Adrenal gland (tissue), 12 donors: Measurements from ENCODE around the gene CDRT15. TPM values are rescaled to one million over a fixed set of nuclear protein-coding genes. Genes with fewer than 3 reads are reported as not detected.

Experiments
- DNase-seq, 7 donors: peaks; one replicate each; pipeline ENCODE4 v3.0.0-alpha.2; 2019 to 2020
- H3K27ac ChIP-seq, 5 donors: fragments of 200-600 bp; sonication (generic) in 4 of 5; 1 replicate in 3 of 5; 2 replicates in 2 of 5; pipeline versions ENCODE4 v1.5.1 to v1.8.0; 2016 to 2020; ENCODE audit warnings: mild to moderate bottlenecking in 1 of 5
- H3K27me3 ChIP-seq: fragments of 200-600 bp; 2 replicates; pipeline ENCODE4 v1.8.0; 2021
- H3K36me3 ChIP-seq, 2 donors: fragments of 200-600 bp; replicated peaks in 1 of 2; 1 replicate in 1 of 2; 2 replicates in 1 of 2; pipeline versions ENCODE4 v1.5.1 to v1.8.0; 2018 to 2022
- H3K4me1 ChIP-seq, 2 donors: fragments of 200-600 bp; replicated peaks in 1 of 2; 1 replicate in 1 of 2; 2 replicates in 1 of 2; pipeline versions ENCODE4 v1.5.1 to v1.8.0; 2018 to 2021
- H3K4me3 ChIP-seq, 4 donors: fragments of 200-600 bp; sonication (generic) in 3 of 4; one replicate each; pipeline ENCODE4 v1.5.1; 2016 to 2018
- H3K9me3 ChIP-seq, 3 donors: fragments of 200-600 bp; sonication (generic) in 1 of 3; replicated peaks in 1 of 3; 1 replicate in 2 of 3; 2 replicates in 1 of 3; pipeline versions ENCODE4 v1.5.1 to v1.8.0; 2016 to 2021
- POLR2A ChIP-seq, 2 donors: fragments of 450-650 bp; IDR thresholded peaks; one replicate each; pipeline ENCODE4 v1.6.1; 2017; ENCODE audit warnings: antibody characterized with exemption in 2 of 2, mild to moderate bottlenecking in 2 of 2, moderate library complexity in 1 of 2
- WGBS, 4 donors: extraction: QIAGEN DNeasy Blood & Tissue Kit in 2 of 4; methylation state at CpG; one replicate each; pipeline versions ENCODE4 v1.1.5 to v1.1.7; 2013 to 2017; 5-methylcytosine and 5-hydroxymethylcytosine counted together
- intact Hi-C, 2 donors: fragments of 100-400 bp; cut with DNase I; formaldehyde crosslinking; loops; one replicate each; pipeline versions ENCODE4 v1.14.1 to v1.15.0; 2022 to 2023
- polyA plus RNA-seq, 3 donors: library from polyadenylated mRNA; stranded (reverse); fragments of 200-250 nt in 2 of 3; fragments of 350-450 nt in 1 of 3; fragmentation: Illumina TruSeq in 1 of 3; extraction: RNeasy Lipid Tissue Mini Kit (QIAGEN cat#74804) in 1 of 3; gene quantifications; one replicate each; pipeline ENCODE4 v1.2.3, GENCODE V29; 2013 to 2014
- total RNA-seq, 9 donors: library from RNA; depleted of rRNA in 4 of 9; stranded (reverse); fragments of >200 nt in 4 of 9; fragments of 120-200 nt in 1 of 9; fragmentation: NEBNext Ultra II Directional in 1 of 9; extraction: Animal tissue kit (Norgen Biotek cat#: 25700) in 1 of 9; gene quantifications; one replicate each; pipeline versions ENCODE4 v1.1.0 to v1.2.4, GENCODE V29; 2013 to 2023
- TF ChIP-seq, protein P1 (sequence below), 6 experiments: fragments of 450-650 bp in 4 of 6; fragments of 200-600 bp in 2 of 6; sonication (generic) in 1 of 6; IDR thresholded peaks; 1 replicate in 5 of 6; 2 replicates in 1 of 6; pipeline versions ENCODE4 v1.5.1 to v1.8.0; 2016 to 2021; ENCODE audit warnings: antibody characterized with exemption in 6 of 6, mild to moderate bottlenecking in 2 of 6, moderate library complexity in 1 of 6
- donor health status: healthy with polysubstance abuse.
- donor health status: Bipolar disorder and iron deficiency.
- donor health status: DM: yes; HTN: yes; CAD: no.
- donor health status: DM: no; HTN: no; CAD: no.
- donor health status: DM: no; HTN: no; CAD: no.
- donor health status: DM: yes; HTN: yes; CAD: no.

Gene CDRT15
- total and polyA plus RNA-seq, 12 donors = not detected

DNA sequence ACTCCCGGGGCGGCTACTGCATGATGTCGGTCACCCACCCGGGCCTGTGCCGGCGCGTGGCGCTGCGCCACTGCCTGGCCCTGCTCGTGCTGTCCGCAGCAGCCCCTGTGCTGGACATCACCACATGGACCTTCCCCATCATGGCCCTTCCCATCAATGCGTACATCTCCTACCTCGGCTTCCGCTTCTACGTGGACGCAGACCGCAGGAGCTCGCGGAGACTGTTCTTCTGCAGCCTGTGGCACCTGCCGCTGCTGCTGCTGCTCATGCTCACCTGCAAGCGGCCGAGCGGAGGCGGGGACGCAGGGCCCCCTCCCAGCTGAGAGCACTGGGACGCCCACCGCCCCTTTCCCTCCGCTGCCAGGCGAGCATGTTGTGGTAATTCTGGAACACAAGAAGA is 29.8 kb downstream of the CDRT15 start:
- 93 to 98% (median 97%) methylated on average over 15 to 29 of the region's 29 CpGs for WGBS, 4 donors
- Histone ChIP-seq H3K9me3 (no peaks in the 10 kb centered on the region), H3K27me3 (no peaks in the 10 kb centered on the region), H3K36me3 (no peaks in the 10 kb centered on the region), H3K4me1 (no peaks in the 10 kb centered on the region), H3K4me3 (no peak overlapping the region), H3K27ac (no peak overlapping the region)
- intact Hi-C loops = no loop called here
- TF ChIP-seq, protein P1, sequence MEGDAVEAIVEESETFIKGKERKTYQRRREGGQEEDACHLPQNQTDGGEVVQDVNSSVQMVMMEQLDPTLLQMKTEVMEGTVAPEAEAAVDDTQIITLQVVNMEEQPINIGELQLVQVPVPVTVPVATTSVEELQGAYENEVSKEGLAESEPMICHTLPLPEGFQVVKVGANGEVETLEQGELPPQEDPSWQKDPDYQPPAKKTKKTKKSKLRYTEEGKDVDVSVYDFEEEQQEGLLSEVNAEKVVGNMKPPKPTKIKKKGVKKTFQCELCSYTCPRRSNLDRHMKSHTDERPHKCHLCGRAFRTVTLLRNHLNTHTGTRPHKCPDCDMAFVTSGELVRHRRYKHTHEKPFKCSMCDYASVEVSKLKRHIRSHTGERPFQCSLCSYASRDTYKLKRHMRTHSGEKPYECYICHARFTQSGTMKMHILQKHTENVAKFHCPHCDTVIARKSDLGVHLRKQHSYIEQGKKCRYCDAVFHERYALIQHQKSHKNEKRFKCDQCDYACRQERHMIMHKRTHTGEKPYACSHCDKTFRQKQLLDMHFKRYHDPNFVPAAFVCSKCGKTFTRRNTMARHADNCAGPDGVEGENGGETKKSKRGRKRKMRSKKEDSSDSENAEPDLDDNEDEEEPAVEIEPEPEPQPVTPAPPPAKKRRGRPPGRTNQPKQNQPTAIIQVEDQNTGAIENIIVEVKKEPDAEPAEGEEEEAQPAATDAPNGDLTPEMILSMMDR (IDR thresholded peaks at IDR 0.05) = no peak
- TF ChIP-seq POLR2A (IDR thresholded peaks at IDR 0.05) = no peak
- no peak for DNase-seq

DNA sequence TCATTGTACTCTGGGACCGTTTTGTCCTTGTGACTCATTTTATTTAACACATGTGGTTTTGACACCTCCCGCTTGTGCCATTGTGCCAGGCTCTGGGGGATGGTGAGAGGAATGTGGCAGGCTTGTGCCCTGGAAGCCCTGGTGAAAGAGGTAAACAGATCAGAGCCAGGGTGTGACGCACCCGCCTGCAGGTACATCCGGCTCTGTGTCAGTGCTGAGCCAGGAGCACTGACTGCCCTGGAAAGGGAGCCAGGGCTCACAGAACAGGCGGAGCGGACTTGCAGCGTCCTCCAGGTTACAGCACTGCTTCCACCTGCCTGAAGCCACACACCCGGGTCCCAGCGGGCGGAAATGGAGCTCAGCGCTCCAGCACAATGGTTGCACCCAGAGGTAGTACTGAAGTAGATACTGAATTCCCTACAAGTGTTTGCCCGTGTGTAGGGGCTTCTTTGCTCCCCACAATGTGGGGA is 30.6 kb downstream of the CDRT15 start:
- Histone ChIP-seq H3K4me1 (no peaks in the 10 kb centered on the region), H3K36me3 (no peaks in the 10 kb centered on the region), H3K27ac (no peak overlapping the region), H3K4me3 (no peak overlapping the region), H3K27me3 (no peaks in the 10 kb centered on the region), H3K9me3 (no peaks in the 10 kb centered on the region)
- intact Hi-C loops = no loop called here
- WGBS, 4 donors = 68 to 87% (median 83%) methylated on average over 2 to 13 of the region's 13 CpGs
- TF ChIP-seq, protein P1 (IDR thresholded peaks at IDR 0.05) = no peak
- no peak for DNase-seq

DNA sequence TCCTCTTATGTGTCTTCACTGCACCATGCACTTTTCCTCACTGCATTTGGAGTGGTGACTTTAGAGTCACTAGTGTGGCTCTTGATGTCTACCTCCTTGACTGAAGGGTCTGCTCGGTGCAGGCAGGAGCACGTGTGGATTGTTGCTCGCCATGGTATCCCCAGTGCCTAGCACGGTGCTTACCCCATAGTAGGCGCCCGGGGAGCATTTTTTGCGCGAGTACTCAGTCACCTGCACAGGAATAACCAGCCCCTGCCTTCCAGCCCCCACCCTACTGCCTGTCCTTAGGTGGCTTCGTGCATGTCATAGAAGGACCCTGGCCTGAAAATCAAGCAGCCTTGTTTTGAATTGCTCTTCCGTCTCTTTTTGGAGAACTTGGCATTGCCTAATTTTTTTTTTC is 31.3 kb downstream of the CDRT15 start:
- no peak overlapping the region for H3K27ac ChIP-seq
- intact Hi-C loops = no loop called here
- DNase-seq = no peak
- no peak for TF ChIP-seq POLR2A (IDR thresholded peaks at IDR 0.05)
- TF ChIP-seq, protein P1 (IDR thresholded peaks at IDR 0.05) = no peak
- H3K27me3 ChIP-seq = no peaks in the 10 kb centered on the region
- no peak overlapping the region for H3K4me3 ChIP-seq
- no peaks in the 10 kb centered on the region for H3K9me3 ChIP-seq
- no peaks in the 10 kb centered on the region for H3K4me1 ChIP-seq
- 95 to 98% (median 97%) methylated on average over 9 to 10 of the region's 10 CpGs for WGBS, 4 donors
- H3K36me3 ChIP-seq = no peaks in the 10 kb centered on the region

DNA sequence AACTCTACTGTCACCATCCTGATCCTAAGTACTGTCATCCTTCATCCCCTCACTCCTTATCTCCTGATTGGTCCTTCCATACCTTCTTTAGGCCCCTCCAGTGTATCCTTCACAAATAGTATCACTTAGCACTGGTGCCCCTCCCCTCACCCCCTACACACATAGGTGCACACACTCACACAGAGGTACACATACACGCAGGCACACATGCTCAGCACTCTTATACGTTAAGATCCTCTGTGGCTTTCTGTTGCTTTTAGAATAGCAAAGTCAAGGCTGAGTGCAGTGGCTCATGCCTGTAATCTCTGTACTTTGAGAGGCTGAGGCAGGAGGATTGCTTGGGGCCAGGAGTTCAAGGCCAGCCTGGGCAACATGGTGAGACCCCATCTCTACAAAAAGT is 32.1 kb downstream of the CDRT15 start:
- H3K27ac ChIP-seq = no peak overlapping the region
- intact Hi-C loops = no loop called here
- H3K27me3 ChIP-seq = no peaks in the 10 kb centered on the region
- H3K4me1 ChIP-seq = no peaks in the 10 kb centered on the region
- WGBS, 4 donors = 86 to 100% (median 92%) methylated on average over 2 of the region's 2 CpGs
- no peak overlapping the region for H3K4me3 ChIP-seq
- H3K9me3 ChIP-seq = no peaks in the 10 kb centered on the region
- no peak for DNase-seq
- no peak for TF ChIP-seq POLR2A (IDR thresholded peaks at IDR 0.05)
- TF ChIP-seq, protein P1 (IDR thresholded peaks at IDR 0.05) = no peak
- no peaks in the 10 kb centered on the region for H3K36me3 ChIP-seq
